ENCODE results near the gene BRSK2. TPM values are rescaled to one million over a fixed set of nuclear protein-coding genes. Genes with fewer than 3 reads are reported as not detected.

The BRSK2 gene
- total and polyA plus RNA-seq, 9 of the 15 experiments (the other 6 are each of a cell fraction or from before 2014, with no cell fraction given): 0.06 to 0.52 (median 0.18) TPM; not detected in 5

- Histone ChIP-seq H3K4me2 (ENCODE audit: insufficient read depth, low read length) (no peak overlapping the region), H3K36me3 (ENCODE audit: control insufficient read depth, insufficient read depth, low read length) (no peaks in the 10 kb centered on the region), H3K9me3 (replicated peaks; ENCODE audit: control insufficient read depth, insufficient read depth, low read depth, low read length) (0 out of 2 replicates have a peak, but pooled peaks cover 7% of the 10 kb centered on the region), H3K9me1 (ENCODE audit: control insufficient read depth, insufficient read depth, low read length) (no peaks in the 10 kb centered on the region), H4K20me1 (replicated peaks; ENCODE audit: control insufficient read depth, insufficient read depth, low read length) (peaks cover 13% of the 10 kb centered on the region; the same call in 1 of the 2 replicates), H3K4me1 (replicated peaks in 1 of 2; ENCODE audit: control insufficient read depth in 2 of 2, insufficient read depth in 2 of 2, low read length in 2 of 2) (peaks cover 0 to 6% of the 10 kb centered on the region in 2 experiments; a peak in 1 of 5 replicates), H3K79me2 (ENCODE audit: control insufficient read depth, insufficient read depth, low read length) (peaks cover 4% of the 10 kb centered on the region; the same call in 2 of the 3 replicates), H3K9ac (ENCODE audit: insufficient read depth in 1 of 2, low read depth in 2 of 2, low read length in 2 of 2) (no peak overlapping the region), H3K27me3 (ENCODE audit: control insufficient read depth in 2 of 2, insufficient read depth in 2 of 2, low read length in 2 of 2) (no peaks in the 10 kb centered on the region), H3K4me3 (no peak overlapping the region), H2AFZ (ENCODE audit: low read depth, low read length) (no peak overlapping the region), H3K27ac (ENCODE audit: extremely low read depth, low read depth, low read length) (no peak overlapping the region)
- TF ChIP-seq MYBL2 (IDR thresholded peaks at IDR 0.05; ENCODE audit: low read depth) (no peak), MYBL2 (CRISPR knock-in tag; IDR thresholded peaks at IDR 0.05; ENCODE audit: borderline replicate concordance) (no peak), HDAC6 (IDR thresholded peaks at IDR 0.05; ENCODE audit: low read depth, low read length) (no peak), ZNF311 (CRISPR knock-in tag; IDR thresholded peaks at IDR 0.05) (no peak), ZNF507 (tag; conservative IDR thresholded peaks at IDR 0.05) (no peak), ETV5 (CRISPR knock-in tag; IDR thresholded peaks at IDR 0.05; ENCODE audit: low read depth) (no peak), ARID3B (CRISPR knock-in tag; IDR thresholded peaks at IDR 0.05; ENCODE audit: borderline replicate concordance) (no peak), ZFP1 (CRISPR knock-in tag; IDR thresholded peaks at IDR 0.05) (no peak)
- BruUV-seq (replicated peaks): no TSS peak
- 37% methylated on average over 9 of the region's 9 CpGs for WGBS (ENCODE audit: insufficient coverage, low coverage, missing lambda C conversion rate)
- ChIA-PET POLR2A (interaction anchor here (0.7 kb wide), 1 partner anchor 14 kb away, joined by 3 read pairs; no protein-coding TSS in a partner anchor), CTCF (ENCODE audit: low intra/inter-chr PET ratio) (no interaction called here)
- no peak for FAIRE-seq
- in situ Hi-C loops (cut with MboI): no loop called here
- ATAC-seq: no peak
- intact Hi-C loops (cut with micrococcal nuclease): no loop called here
- DNase-seq (ENCODE audit: extremely low read depth in 1 of 4, low spot score in 3 of 4): no peak
These were observed 106.5 kb downstream of the BRSK2 start for GRCh38 chr11:1496091-1496760.

Measured in K562 (cell line).